ENCODE data around the gene TLE3.

GRCh38 chr15:70030851-70031250, 66.9 kb downstream of the TLE3 start:
- no peak for TF ChIP-seq CTCF (IDR thresholded peaks at IDR 0.05)
- TF ChIP-seq POLR2A (IDR thresholded peaks at IDR 0.05) = no peak
